HEK293 (cell line): ENCODE measurements around the gene CTBP1.
A peak's percentile ranks its signal among the peaks of the same experiment; 100 is the strongest.

ENCODE experiments used
- CTCF ChIA-PET: fragments of 350-600 bp; formaldehyde crosslinking; extraction: SDS; loops from one replicate; lab custom pipeline; 2021; ENCODE audit warnings: antibody characterized with exemption; lab: Yijun Ruan, JAX
- POLR2A ChIA-PET: fragments of 300-600 bp; formaldehyde crosslinking; extraction: SDS; loops from one replicate; lab custom pipeline; 2020; ENCODE audit warnings: antibody characterized with exemption, inconsistent platforms; lab: Yijun Ruan, JAX
- H3K27ac ChIP-seq: fragments of 200-500 bp; sonication (Bioruptor generic); 2 replicates; pipeline ENCODE4 v1.5.1; 2014; ENCODE audit warnings: low read depth, low read length, control low read depth, inconsistent platforms; ENCODE audit errors: extremely low read depth
- H3K36me3 ChIP-seq, 2 experiments: fragments of 200-500 bp in 1 of 2; sonication (Bioruptor generic) in 1 of 2; 1 replicate in 1 of 2; 2 replicates in 1 of 2; pipeline ENCODE4 v1.5.1; 2014 to 2017; ENCODE audit warnings: inconsistent platforms in 2 of 2, low read length in 2 of 2; ENCODE audit not compliant: control insufficient read depth in 2 of 2, insufficient read depth in 1 of 2
- H3K4me1 ChIP-seq: fragments of 200-500 bp; sonication (Bioruptor generic); 2 replicates; pipeline ENCODE4 v1.5.1; 2014; ENCODE audit warnings: mild to moderate bottlenecking, low read length, inconsistent platforms; ENCODE audit not compliant: control insufficient read depth, insufficient read depth
- H3K4me3 ChIP-seq: 2 replicates; pipeline ENCODE4 v1.5.1; 2011; ENCODE audit warnings: low read depth, mild to moderate bottlenecking, control low read depth, low read length, moderate library complexity
- H3K9me3 ChIP-seq: fragments of 200-500 bp; sonication (Bioruptor generic); 2 replicates; pipeline ENCODE4 v1.5.1; 2014; ENCODE audit warnings: low read depth, low read length, inconsistent platforms; ENCODE audit not compliant: control insufficient read depth, insufficient read depth
- BCL11B ChIP-seq: fragments of 450-650 bp; formaldehyde crosslinking; IDR thresholded peaks from 2 replicates; pipeline ENCODE4 v1.5.1; 2016; ENCODE audit warnings: low read depth, missing biosample characterization, missing genetic modification characterization
- KLF1 ChIP-seq: fragments of 450-650 bp; formaldehyde crosslinking; IDR thresholded peaks from 2 replicates; pipeline ENCODE4 v1.5.1; 2016; ENCODE audit warnings: missing biosample characterization, missing genetic modification characterization
- KLF16 ChIP-seq: fragments of 450-650 bp; formaldehyde crosslinking; IDR thresholded peaks from 2 replicates; pipeline ENCODE4 v1.5.1; 2017; ENCODE audit warnings: missing biosample characterization, missing genetic modification characterization
- MYNN ChIP-seq: fragments of 450-650 bp; formaldehyde crosslinking; IDR thresholded peaks from 2 replicates; pipeline ENCODE4 v1.5.1; 2016; ENCODE audit warnings: missing biosample characterization, missing genetic modification characterization, borderline replicate concordance
- OSR2 ChIP-seq: fragments of 450-650 bp; formaldehyde crosslinking; IDR thresholded peaks from 2 replicates; pipeline ENCODE4 v1.5.1; 2016; ENCODE audit warnings: missing biosample characterization, missing genetic modification characterization
- OVOL3 ChIP-seq: fragments of 450-650 bp; formaldehyde crosslinking; IDR thresholded peaks from 2 replicates; pipeline ENCODE4 v1.5.1; 2016; ENCODE audit warnings: missing biosample characterization, missing genetic modification characterization
- RBAK ChIP-seq: fragments of 450-650 bp; formaldehyde crosslinking; IDR thresholded peaks from 2 replicates; pipeline ENCODE4 v1.5.1; 2016; ENCODE audit warnings: missing biosample characterization, missing genetic modification characterization
- SALL2 ChIP-seq: fragments of 450-650 bp; formaldehyde crosslinking; IDR thresholded peaks from 2 replicates; pipeline ENCODE4 v1.5.0; 2017; ENCODE audit warnings: missing biosample characterization, mild to moderate bottlenecking, missing genetic modification characterization, borderline replicate concordance
- ZBTB21 ChIP-seq: fragments of 450-650 bp; formaldehyde crosslinking; IDR thresholded peaks from 2 replicates; pipeline ENCODE4 v1.5.1; 2017; ENCODE audit warnings: missing biosample characterization, missing genetic modification characterization
- ZBTB49 ChIP-seq: fragments of 450-650 bp; formaldehyde crosslinking; IDR thresholded peaks from 2 replicates; pipeline ENCODE4 v1.5.1; 2016; ENCODE audit warnings: missing biosample characterization, missing genetic modification characterization, low read depth
- ZFP3 ChIP-seq: fragments of 450-650 bp; formaldehyde crosslinking; IDR thresholded peaks from 2 replicates; pipeline ENCODE4 v1.5.1; 2016; ENCODE audit warnings: low read depth, missing biosample characterization, missing genetic modification characterization
- ZFP41 ChIP-seq: fragments of 450-650 bp; formaldehyde crosslinking; IDR thresholded peaks from 2 replicates; pipeline ENCODE4 v1.5.1; 2016; ENCODE audit warnings: missing biosample characterization, missing genetic modification characterization, borderline replicate concordance
- ZNF148 ChIP-seq: fragments of 450-650 bp; formaldehyde crosslinking; IDR thresholded peaks from 2 replicates; pipeline ENCODE4 v1.5.0; 2017; ENCODE audit warnings: missing biosample characterization, missing genetic modification characterization, borderline replicate concordance
- ZNF274 ChIP-seq, 2 experiments: fragments of 200-500 bp in 1 of 2; fragments of 450-650 bp in 1 of 2; sonication (Bioruptor generic) in 1 of 2; formaldehyde crosslinking in 1 of 2; IDR thresholded peaks; 2 replicates each; pipeline versions ENCODE4 v1.5.1 to v1.6.1; 2014 to 2016; ENCODE audit warnings: borderline replicate concordance in 1 of 2, inconsistent platforms in 1 of 2, low read length in 1 of 2, missing biosample characterization in 1 of 2, missing genetic modification characterization in 1 of 2
- ZNF529 ChIP-seq: fragments of 450-650 bp; formaldehyde crosslinking; IDR thresholded peaks from 2 replicates; pipeline ENCODE4 v1.5.1; 2017; ENCODE audit warnings: missing genetic modification characterization, missing biosample characterization; ENCODE audit not compliant: insufficient replicate concordance
- ZNF623 ChIP-seq: fragments of 450-650 bp; formaldehyde crosslinking; IDR thresholded peaks from 2 replicates; pipeline ENCODE4 v1.5.1; 2016; ENCODE audit warnings: missing biosample characterization, missing genetic modification characterization
- ZNF658 ChIP-seq: fragments of 450-650 bp; formaldehyde crosslinking; IDR thresholded peaks from 2 replicates; pipeline ENCODE4; 2016; ENCODE audit warnings: missing biosample characterization, missing genetic modification characterization
- TF ChIP-seq, protein P1 (sequence below): fragments of 450-650 bp; formaldehyde crosslinking; optimal IDR thresholded peaks from 2 replicates; pipeline ENCODE3; 2016; ENCODE audit warnings: missing biosample characterization, mild to moderate bottlenecking, missing genetic modification characterization
- TF ChIP-seq, protein P2 (sequence below): fragments of 450-650 bp; formaldehyde crosslinking; IDR thresholded peaks from 2 replicates; pipeline ENCODE4 v1.5.1; 2016; ENCODE audit warnings: missing biosample characterization, missing genetic modification characterization
- TF ChIP-seq, protein P3 (sequence below): IDR thresholded peaks from 2 replicates; pipeline ENCODE4 v1.6.1; 2011; ENCODE audit warnings: mild to moderate bottlenecking, low read depth, low read length, borderline replicate concordance
- TF ChIP-seq, protein P4 (sequence below): fragments of 450-650 bp; formaldehyde crosslinking; IDR thresholded peaks from 2 replicates; pipeline ENCODE4 v1.5.1; 2016; ENCODE audit warnings: missing biosample characterization, missing genetic modification characterization
- TF ChIP-seq, protein P5 (sequence below): fragments of 450-650 bp; formaldehyde crosslinking; IDR thresholded peaks from 2 replicates; pipeline ENCODE4 v1.5.1; 2016; ENCODE audit warnings: missing biosample characterization, missing genetic modification characterization

CTBP1 gene

DNA sequence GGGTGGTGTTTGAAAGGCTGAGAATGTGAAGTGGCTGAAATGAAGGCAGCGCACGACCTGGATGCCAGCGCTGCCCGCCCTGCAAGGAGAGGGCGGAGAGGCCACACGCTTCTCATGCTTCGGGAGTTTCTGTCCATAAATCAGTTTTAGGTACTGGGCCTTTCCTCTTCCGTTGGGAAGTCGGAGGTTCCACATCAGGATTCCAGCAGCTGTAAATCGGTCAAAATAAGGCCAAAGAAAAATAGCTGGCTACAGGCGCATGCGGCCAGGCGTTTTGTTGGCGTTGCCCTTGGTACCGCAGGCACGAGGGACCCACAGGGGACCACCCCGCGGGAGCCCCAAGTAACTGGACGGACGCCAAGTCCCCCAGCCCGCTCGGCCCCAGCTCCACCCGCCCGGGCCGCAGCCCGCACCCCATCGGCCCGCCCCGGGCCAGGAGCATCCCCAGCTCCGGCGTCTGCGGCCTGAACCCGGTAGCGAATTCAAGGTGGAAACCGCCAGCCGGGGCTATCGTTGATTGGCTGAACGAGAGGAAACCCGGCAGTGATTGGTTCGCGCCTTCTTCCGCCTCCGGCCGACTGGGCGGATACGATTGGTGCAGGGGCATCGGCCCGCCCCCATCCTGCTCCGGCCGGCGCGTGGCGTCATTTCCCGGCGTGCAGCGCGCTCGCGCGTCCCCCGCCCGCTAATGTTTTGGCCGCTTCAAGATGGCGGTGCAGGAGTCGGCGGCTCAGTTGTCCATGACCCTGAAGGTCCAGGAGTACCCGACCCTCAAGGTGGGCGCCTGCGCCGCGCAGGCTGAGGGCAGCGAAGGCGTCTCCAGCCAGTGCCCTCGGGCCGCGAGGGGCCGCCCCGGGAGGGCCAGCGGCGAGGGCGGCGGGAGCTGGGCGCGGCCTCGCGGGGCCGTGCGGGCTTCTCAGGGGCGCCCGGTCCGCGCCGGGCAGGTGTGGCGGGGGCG is 40.6 kb upstream of the CTBP1 start, which contains the start of gene MAEA (continued):
- TF ChIP-seq, protein P1, sequence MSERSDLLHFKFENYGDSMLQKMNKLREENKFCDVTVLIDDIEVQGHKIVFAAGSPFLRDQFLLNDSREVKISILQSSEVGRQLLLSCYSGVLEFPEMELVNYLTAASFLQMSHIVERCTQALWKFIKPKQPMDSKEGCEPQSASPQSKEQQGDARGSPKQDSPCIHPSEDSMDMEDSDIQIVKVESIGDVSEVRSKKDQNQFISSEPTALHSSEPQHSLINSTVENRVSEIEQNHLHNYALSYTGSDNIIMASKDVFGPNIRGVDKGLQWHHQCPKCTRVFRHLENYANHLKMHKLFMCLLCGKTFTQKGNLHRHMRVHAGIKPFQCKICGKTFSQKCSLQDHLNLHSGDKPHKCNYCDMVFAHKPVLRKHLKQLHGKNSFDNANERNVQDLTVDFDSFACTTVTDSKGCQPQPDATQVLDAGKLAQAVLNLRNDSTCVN (tag by site-specific recombination) = peak; percentile 86
- TF ChIP-seq, protein P2, sequence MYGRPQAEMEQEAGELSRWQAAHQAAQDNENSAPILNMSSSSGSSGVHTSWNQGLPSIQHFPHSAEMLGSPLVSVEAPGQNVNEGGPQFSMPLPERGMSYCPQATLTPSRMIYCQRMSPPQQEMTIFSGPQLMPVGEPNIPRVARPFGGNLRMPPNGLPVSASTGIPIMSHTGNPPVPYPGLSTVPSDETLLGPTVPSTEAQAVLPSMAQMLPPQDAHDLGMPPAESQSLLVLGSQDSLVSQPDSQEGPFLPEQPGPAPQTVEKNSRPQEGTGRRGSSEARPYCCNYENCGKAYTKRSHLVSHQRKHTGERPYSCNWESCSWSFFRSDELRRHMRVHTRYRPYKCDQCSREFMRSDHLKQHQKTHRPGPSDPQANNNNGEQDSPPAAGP (tag by site-specific recombination) = 0 out of 2 replicates have a peak, but pooled peaks have one; percentile 57
- TF ChIP-seq OSR2 (peak; percentile 55; the same call in 1 of the 2 replicates), MYNN (tag by site-specific recombination) (no peak), ZNF274 (IDR thresholded peaks at IDR 0.05; ENCODE audit: low read length) (no peak), ZNF274 (tag by site-specific recombination; IDR thresholded peaks at IDR 0.05; ENCODE audit: borderline replicate concordance) (no peak), ZNF148 (tag by site-specific recombination) (no peak), KLF1 (tag by site-specific recombination) (0 out of 2 replicates have a peak, but pooled peaks have one; percentile 35), OVOL3 (tag by site-specific recombination) (no peak), ZBTB49 (no peak), RBAK (no peak), ZNF529 (tag by site-specific recombination) (no peak), ZFP3 (tag by site-specific recombination) (no peak), ZNF623 (no peak), ZNF658 (tag by site-specific recombination) (no peak)

DNA sequence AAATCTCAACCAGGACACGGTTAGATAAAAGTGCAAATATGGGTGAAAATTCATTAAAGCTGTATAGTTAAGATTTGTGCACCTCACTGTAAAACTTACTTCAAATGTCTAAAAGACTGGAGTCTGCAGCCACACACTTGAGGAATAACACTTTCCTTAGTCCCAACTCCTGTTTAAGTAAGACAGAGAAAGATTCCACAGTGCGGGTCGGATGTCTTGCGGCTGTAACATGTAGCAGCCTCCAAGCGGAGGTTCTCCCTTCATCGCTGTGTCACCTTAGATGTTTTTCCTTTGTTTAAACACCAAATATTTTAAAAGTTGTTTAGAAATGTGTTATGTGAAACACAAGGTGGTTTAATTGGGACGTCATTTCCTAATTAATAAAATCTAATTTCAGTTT is 39.9 kb upstream of the CTBP1 start:
- H3K4me1 ChIP-seq = no peaks in the 10 kb centered on the region
- no peaks in the 10 kb centered on the region for H3K9me3 ChIP-seq
- H3K4me3 ChIP-seq = peak overlapping the region; percentile 70
- ChIA-PET CTCF (interaction anchor here (0.6 to 1.3 kb wide), 4 partner anchors 10 to 125 kb away, joined by 3 to 4 read pairs (median 3); no protein-coding TSS in a partner anchor), POLR2A (interaction anchor here (0.7 to 2.1 kb wide), 7 partner anchors 12 to 507 kb away, joined by 3 to 12 read pairs (median 4); partner anchors contain the start of genes CTBP1 and UVSSA)
- H3K36me3 ChIP-seq = peaks cover 0 to 11% of the 10 kb centered on the region in 2 experiments; a peak in 1 of 3 replicates
- peak overlapping the region; percentile 41; the same call in 1 of the 2 replicates for H3K27ac ChIP-seq
- TF ChIP-seq KLF16 (tag by site-specific recombination) (no peak), ZBTB21 (no peak), SALL2 (tag by site-specific recombination) (no peak), BCL11B (tag by site-specific recombination) (no peak), ZFP41 (tag by site-specific recombination) (no peak)
- TF ChIP-seq, protein P3, sequence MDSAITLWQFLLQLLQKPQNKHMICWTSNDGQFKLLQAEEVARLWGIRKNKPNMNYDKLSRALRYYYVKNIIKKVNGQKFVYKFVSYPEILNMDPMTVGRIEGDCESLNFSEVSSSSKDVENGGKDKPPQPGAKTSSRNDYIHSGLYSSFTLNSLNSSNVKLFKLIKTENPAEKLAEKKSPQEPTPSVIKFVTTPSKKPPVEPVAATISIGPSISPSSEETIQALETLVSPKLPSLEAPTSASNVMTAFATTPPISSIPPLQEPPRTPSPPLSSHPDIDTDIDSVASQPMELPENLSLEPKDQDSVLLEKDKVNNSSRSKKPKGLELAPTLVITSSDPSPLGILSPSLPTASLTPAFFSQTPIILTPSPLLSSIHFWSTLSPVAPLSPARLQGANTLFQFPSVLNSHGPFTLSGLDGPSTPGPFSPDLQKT = no peak
- TF ChIP-seq, protein P4, sequence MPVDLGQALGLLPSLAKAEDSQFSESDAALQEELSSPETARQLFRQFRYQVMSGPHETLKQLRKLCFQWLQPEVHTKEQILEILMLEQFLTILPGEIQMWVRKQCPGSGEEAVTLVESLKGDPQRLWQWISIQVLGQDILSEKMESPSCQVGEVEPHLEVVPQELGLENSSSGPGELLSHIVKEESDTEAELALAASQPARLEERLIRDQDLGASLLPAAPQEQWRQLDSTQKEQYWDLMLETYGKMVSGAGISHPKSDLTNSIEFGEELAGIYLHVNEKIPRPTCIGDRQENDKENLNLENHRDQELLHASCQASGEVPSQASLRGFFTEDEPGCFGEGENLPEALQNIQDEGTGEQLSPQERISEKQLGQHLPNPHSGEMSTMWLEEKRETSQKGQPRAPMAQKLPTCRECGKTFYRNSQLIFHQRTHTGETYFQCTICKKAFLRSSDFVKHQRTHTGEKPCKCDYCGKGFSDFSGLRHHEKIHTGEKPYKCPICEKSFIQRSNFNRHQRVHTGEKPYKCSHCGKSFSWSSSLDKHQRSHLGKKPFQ (tag by site-specific recombination) = no peak
- TF ChIP-seq, protein P5, sequence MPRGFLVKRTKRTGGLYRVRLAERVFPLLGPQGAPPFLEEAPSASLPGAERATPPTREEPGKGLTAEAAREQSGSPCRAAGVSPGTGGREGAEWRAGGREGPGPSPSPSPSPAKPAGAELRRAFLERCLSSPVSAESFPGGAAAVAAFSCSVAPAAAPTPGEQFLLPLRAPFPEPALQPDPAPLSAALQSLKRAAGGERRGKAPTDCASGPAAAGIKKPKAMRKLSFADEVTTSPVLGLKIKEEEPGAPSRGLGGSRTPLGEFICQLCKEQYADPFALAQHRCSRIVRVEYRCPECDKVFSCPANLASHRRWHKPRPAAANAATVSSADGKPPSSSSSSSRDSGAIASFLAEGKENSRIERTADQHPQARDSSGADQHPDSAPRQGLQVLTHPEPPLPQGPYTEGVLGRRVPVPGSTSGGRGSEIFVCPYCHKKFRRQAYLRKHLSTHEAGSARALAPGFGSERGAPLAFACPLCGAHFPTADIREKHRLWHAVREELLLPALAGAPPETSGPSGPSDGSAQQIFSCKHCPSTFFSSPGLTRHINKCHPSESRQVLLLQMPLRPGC = no peak
